22Rv1 (cell line): ENCODE data around the gene UBALD1.
"Not testable (repeated sequence)": the region's sequence is repeated elsewhere in the genome, so short reads cannot be mapped to it uniquely, and the experiment has no call there.

Experiments
- H3K27ac ChIP-seq: fragments of 450-650 bp; 2 replicates; pipeline ENCODE4 v1.5.1; 2017
- ZFX ChIP-seq: fragments of 450-650 bp; IDR thresholded peaks from 2 replicates; pipeline ENCODE4 v1.6.1; 2017; ENCODE audit warnings: antibody characterized with exemption, borderline replicate concordance
- TF ChIP-seq, protein P1 (sequence below): fragments of 450-650 bp; IDR thresholded peaks from 2 replicates; pipeline ENCODE4 v1.5.1; 2017; ENCODE audit warnings: mild to moderate bottlenecking

UBALD1 gene

DNA sequence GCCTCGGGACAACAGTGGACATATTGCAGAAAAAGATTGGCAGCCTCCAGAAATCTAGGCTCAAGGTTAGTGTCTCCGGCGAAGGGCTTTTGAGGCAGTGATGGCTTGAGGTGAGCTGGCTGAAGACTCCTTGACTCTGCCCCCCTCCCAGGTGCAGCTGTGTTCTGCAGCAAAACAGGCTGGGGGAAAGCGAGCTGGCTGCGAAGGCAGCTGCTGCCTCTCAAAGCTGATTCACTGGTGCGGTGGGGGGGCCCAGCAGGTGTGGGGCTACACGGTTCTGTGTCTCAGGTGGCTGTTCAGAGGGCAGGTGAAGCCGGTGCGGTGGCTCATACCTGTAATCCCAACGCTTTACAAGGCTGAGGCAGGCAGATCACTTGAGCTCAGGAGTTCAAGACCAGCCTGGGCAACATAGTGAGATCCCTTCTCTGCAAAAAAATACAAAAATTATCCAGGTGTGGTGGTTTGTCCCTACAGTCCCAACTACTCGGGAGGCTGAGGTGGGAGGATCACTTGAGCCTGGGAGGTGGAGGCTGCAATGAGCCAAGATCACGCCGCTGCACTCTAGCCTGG, 35.6 kb downstream of the UBALD1 start:
- no peak overlapping the region for H3K27ac ChIP-seq
- TF ChIP-seq, protein P1, sequence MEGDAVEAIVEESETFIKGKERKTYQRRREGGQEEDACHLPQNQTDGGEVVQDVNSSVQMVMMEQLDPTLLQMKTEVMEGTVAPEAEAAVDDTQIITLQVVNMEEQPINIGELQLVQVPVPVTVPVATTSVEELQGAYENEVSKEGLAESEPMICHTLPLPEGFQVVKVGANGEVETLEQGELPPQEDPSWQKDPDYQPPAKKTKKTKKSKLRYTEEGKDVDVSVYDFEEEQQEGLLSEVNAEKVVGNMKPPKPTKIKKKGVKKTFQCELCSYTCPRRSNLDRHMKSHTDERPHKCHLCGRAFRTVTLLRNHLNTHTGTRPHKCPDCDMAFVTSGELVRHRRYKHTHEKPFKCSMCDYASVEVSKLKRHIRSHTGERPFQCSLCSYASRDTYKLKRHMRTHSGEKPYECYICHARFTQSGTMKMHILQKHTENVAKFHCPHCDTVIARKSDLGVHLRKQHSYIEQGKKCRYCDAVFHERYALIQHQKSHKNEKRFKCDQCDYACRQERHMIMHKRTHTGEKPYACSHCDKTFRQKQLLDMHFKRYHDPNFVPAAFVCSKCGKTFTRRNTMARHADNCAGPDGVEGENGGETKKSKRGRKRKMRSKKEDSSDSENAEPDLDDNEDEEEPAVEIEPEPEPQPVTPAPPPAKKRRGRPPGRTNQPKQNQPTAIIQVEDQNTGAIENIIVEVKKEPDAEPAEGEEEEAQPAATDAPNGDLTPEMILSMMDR: no peak
- TF ChIP-seq ZFX: no peak

DNA sequence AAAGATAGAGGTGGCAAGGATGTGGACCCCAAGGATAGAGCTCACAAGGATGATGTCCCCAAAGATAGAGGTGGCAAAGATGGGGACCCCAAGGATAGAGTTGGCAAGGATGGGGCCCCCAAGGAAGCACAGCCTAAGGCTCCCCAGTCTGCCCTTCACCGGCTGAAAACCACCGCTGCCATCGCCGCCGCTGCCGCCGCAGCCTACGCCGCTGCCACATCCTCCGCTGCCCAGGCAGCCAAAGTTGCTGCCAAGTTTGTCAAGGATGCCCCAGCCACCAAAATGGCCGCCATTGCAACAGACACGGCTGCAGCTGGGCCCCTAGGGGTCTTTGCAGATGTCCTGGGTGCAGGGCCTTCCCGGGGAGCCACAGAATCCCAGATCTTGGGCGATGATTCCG, 38.7 kb downstream of the UBALD1 start:
- TF ChIP-seq ZFX: no peak
- TF ChIP-seq, protein P1: no peak
- no peak overlapping the region for H3K27ac ChIP-seq

DNA sequence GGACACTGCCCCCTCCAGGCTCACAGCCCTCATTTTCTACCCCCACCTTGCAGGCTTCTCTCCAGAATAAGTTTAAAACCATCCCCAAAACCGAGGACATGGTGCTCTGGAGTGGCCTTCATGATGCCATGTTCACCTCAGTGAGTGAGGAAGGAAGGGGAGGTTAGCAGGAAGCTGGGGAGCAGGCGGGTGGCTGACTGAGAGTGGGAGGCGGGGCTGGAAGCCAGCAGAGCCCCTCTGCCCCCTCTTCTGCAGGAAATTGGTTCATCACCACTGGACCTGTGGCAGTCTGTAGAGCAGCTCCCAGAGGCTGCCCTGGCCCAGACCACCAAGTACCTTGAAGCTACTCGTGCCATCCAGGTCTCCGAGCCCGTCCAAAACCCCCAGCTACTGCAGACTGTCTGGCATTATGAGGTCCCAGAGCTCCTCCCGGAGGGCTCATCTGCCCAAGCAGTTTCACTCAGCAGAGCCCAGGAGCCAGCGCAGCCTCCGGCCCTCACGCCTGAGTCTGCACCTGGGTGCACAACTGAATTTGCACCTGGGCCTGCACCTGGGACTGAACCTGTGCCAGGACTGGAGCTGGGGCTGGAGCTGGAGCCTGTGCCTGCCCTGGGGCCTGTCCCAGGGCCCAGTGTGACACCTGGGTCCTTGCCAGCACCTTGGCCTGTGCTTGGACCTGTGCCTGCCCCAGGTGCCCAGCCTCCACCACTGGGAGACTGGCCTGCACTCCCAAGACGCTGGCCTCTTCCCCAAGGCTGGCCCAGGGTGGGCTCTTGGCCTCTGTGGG, 39.6 kb downstream of the UBALD1 start:
- TF ChIP-seq, protein P1: no peak
- TF ChIP-seq ZFX: no peak
- H3K27ac ChIP-seq: no peak overlapping the region

DNA sequence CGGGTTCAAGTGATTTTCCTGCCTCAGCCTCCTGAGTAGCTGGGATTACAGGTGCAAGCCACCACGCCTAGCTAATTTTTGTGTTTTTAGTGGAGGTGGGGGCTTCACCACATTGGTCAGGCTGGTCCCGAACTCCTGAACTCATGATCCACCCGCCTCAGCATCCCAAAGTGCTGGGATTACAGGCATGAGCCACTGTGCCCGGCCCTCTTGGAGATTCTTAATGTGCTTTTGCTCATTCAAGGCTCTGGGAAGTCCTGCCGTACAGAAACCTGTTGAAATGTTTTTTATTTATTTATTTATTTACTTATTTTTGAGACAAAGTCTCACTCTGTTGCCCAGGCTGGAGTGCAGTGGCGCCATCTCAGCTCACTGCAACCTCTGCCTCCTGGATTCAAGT, 40.8 kb downstream of the UBALD1 start:
- H3K27ac ChIP-seq: not testable (repeated sequence)

DNA sequence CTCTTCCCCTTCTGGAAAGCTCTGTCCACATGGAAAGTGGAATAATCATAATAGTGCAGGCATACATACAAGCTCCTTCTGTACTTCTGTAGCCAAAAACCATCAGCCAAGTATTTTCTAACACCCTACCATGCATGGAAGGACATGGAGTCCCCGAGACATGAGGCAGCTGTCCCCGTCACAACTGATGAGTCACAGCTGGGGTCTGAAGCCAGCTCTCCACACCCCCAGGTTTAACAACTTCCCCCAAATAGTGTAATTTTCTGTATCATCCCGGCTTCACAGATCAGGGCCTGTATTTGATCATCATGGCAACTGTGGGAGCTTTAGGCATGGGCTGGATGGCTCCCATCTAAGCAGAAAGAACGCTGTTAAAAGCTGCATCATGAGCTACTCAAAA, 42.0 kb downstream of the UBALD1 start:
- no peak overlapping the region for H3K27ac ChIP-seq
- no peak for TF ChIP-seq ZFX
- TF ChIP-seq, protein P1: no peak

DNA sequence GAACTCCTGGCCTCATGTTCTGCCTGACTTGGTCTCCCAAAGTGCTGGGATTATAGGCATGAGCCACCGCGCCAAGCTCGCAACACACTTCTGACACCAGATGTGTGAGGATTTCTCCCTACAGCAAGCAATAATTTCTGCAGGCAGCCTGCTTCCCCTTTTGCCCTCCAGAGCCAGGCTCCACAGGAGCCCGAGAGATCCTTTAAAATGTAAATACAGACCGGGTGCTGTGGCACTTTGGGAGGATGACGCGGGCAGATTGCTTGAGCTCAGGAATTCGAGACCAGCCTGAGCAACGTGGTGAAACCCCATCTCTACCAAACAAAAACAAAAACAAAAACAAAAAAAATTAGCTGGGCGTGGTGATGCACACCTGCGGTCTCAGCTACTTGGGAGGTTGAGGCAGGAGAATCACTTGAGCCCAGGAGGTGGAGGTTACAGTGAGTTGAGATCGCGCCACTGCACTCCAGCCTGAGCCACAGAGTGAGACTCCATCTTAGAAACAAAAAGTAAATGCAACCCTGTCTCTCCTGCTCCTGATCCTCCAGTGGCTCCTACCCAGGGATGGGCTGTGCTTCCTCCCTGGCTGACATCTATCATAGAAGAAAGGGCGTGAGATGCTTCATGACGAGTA, 43.9 kb downstream of the UBALD1 start:
- H3K27ac ChIP-seq: no peak overlapping the region
- TF ChIP-seq, protein P1: no peak
- no peak for TF ChIP-seq ZFX

DNA sequence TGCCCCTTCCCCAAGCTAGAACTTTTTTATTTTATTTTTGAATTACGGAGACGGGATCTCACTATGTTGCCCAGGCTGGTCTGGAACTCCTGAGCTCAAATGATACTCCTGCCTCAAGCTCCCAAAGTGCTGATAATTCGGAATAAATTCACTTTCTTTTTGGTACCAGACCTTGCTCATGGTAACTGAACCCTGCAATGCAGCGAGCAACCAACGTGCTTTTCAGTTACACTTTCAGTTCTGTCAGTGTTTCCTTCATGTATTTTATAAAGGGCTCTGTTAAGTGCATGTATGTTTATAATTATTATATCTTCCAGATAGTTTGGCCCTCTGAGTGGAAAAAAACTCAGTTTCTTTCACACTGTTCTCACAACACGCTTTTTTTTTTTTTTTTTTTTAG, 44.6 kb downstream of the UBALD1 start:
- no peak overlapping the region for H3K27ac ChIP-seq

More for the DNA sequence above, 44.6 kb downstream of the UBALD1 start:
- no peak for TF ChIP-seq ZFX
- TF ChIP-seq, protein P1: no peak
